Cerebellar nuclear complex (tissue), 1 donor: ENCODE results near the gene POLR3C.

ENCODE experiments used
- DNase-seq, 2 experiments: peaks; one replicate each; lab custom pipeline; 2025; lab: John Stamatoyannopoulos, UW

Gene POLR3C

DNA sequence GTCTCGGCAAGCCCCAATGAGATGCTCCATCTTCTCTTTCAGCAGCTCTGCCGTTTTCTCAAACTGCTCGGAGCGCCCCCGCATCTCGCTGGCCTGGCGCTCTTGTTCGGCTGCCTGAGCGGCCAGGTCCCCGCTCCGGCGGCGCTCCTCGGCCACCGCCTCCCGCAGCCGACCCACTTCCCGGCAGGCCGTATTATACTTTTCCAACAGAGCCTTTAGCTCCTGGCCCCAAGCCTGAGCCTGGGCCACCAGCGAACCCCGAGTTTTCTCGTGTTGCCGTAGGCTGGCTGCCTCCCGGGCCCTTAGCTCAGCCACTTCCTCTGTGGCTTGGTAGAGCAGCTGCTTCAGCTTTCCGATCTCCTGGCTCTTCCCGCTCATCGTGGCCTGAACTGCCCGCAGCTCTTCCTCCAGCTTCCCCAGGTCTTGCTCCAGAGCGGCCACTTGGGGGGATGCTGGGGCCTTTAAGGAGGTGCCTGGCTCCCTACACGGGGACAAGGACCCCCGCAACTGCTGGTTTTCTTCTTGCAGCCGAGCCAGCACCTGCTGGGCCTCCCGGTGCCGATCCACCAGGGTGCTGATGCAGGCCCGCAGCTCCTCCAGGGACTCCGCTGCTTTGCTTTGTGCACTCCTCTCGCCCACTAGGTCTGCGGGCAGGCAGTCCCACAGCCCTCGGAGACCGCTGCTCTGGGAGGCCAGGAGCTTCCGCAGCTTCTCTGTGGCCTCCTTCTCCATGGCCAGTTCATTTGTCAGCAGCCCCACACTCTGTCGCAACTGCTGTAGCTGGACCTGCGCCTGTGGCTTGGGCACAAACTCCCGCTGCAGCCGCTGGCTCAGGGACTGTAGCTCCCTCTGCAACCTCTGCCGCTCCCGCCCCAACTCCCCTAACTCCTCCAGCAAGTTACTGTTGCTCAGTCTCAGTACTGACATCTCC, 48.3 kb downstream of the POLR3C start:
- DNase-seq, result peak in 1 of 2 experiments; percentile 29

DNA sequence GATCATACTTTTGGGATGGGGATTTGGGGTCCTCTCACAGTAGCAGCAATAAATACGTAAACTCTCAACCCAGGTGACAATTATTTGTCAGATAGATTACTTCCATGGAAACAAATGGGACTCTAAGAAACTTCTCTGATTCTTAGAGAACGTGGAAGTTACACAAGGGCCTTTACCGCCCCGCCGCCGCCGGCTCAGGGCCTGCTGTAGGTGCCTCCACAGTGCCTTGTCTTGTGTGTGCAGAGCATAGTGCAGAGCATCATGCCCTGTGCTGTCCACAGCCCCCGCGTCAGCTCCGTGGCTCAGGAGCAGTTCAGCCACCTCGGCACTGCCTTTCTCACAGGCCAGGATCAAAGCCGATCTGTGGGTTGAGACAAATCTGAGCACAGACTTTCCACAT, 50.6 kb downstream of the POLR3C start:
- DNase-seq, result no peak

DNA sequence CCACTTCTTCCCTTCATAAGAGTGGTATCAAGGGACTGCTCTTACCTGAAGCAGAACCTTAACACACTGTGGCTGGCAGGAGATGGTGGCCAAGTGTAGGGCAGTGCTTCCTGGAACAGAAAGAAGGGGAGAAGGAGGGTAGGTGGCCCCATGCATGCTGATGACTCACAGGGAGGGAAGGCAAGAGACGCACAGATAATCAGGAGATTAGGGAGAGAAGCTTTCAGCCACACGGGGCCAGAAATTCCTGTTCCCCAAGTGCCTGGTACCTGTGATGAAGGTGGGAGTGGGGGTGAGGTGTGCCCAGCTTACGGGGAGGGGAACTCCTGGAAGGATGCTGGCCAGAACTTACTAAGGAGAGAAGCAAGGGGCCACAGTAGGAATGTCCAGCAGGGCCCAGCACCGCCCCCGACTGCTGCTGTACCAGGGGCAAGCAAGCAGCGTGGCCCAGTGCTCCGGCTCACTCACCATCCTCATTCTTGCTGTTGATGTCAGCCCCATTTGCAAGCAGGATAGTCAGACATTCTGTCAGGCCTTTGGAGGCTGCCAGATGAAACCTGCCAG, 54.0 kb downstream of the POLR3C start:
- DNase-seq, result no peak

DNA sequence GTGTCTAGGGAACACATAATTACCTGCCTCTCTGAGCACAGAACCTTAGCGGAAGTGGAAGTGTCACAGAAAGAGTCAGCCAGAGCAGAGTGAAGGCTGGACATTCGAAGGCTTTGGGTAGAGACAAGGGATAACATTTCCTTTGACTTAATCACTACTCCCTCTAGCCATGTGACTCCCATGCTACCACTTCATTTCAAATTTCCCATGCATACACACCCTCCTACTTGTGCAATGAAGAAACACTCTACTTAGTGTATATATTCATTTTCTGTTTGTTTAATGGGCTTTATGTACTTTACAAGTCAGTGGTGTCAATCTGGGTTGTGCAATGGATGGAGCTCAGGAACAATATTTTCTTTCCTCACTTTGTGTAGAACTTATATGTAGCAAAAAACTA, 54.7 kb downstream of the POLR3C start:
- no peak for DNase-seq

DNA sequence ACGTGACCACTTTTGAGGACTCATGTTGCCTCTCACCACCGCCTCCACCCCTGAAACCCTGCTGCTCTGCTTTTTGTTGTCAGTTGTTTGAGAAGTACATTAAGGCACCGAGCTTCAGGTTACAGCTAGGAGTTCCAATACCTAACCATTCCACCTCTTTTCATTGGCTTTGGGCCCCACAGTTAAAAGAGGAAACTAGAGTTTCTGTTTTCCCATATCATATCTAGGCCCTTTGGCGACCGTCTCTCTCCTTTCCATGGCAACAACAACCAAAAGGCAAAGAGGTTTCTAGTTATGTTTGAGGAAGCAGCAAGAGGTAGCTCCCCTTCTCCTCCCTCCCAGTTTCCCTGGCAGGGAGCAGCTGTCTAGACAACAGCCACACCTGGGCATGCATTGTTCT, 55.8 kb downstream of the POLR3C start:
- DNase-seq, result no peak

DNA sequence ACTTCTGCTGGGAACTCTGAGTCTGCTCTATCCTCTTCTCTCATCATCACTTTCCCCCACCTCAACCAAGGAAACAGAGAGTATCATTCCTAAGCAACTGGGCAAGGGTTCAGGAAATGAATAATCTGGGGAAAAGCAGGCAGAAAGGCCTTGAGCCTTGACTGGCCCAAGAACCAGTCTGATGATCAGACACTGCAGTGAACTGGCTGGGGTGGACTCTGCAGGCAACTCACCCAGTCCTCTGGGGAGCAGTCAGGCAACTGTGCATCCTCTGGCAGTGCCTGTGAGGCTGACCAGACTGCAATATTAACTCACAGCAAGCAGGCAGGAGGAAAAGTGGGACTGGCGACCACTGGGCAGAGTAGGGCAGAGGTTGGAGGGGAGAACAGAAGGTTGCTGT, 60.7 kb downstream of the POLR3C start:
- DNase-seq, result no peak

DNA sequence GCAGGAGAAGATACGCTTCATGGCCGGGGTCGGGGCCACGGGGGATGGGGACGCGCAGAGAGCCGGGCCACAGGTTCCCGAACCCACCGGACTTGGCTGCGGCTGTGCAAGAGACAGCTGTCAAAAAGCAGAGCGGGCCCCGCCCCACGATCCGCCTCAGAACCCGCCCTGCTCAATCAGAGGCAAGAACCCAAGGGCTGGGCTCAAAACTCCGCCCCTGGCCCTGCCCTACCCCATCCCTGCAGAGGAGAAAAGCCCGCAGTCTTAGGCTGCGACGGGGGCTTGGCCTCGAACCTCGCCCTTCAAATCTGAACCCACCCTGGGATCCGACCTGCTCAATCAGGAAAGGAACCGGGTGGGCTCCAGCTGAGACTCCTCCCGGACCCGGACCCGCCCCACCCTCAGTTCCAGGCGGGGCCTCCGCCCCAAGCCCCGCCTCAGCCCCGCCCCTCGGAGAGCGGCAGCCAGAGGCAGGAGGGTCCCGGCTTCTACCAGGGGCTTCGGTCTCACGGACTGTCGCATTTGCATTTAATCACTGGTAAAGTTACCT, 61.8 kb downstream of the POLR3C start, which contains the start of gene ANKRD35:
Gene ANKRD35 (minus strand): TSS at position 129 of the 550 bp plus-strand sequence. CDS start 108 bp downstream, at position 21.
- DNase-seq, result peak in 1 of 2 experiments; percentile 65

DNA sequence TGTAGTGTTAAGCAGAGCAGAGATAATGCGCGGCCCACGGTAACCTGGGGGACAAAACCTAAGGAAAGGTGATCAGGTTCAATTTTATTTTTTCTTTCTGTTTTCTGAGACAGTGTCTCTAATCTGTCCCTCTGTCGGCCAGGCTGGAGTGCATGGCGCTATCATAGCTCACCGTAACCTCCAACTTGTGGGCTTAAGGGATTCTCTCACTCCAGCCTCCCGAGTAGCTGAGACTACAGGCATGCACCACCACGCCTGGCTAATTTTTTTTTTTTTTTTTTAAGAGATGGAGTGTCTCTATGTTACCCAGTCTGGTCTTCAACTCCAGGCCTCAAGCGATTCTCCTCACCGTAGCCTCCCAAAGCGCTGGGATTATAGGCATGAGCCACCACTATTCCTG, 62.4 kb downstream of the POLR3C start:
- no peak for DNase-seq

DNA sequence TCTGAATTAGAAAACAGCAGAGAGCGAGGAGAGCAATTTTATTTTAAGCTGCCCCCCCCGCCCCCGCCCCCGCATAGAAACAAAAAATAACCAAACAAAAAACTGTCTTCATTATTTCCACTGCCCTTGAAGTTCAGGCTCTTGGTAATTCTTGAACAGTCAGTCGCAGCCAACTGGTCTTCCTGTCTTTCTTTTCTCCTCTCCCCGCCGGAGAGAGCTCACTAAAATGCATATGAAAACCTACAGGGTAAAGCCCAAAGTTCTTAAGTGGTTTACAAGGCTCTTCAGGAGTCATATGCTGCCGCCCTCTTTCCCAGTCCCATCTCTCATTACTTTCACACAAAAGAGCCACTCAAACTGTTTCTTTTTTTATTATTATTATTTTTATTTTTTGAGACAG, 62.8 kb downstream of the POLR3C start:
- DNase-seq, result no peak

DNA sequence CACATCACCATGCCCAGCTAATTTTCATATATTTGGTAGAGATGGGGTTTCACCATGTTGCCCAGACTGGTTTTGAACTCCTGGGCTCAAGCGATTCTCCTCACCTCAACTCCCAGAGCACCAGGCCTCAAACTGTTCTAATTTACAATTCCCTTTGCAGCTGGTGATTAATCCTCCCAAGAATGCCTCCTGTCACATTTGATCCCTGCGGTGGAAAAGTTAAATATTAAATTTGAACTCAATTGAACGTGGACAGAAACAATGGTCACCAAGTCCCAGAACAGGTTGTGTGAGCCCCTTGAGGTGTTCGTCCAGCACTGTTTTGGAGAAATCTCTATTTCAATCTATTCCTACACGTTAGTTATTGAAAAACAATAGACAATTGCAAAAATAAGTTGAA, 63.6 kb downstream of the POLR3C start:
- no peak for DNase-seq

DNA sequence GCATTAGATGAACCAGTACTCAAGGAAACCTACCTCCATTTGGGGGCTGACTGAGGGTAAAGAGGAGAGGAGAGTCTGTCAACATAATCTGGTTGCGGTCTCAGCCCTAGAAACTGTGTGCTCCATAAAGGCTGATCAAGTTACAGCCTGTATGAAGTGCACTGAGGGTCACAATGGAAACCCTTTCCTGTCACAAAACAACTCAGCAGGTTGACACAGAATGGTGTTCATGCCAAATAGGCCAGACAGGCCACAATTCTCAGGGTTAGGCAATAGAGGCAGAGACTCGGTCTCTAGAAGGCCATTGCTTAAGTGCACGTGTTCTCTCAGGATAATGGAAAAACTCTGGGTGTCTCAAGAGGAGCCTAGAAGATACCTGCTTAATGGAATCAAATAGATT, 65.7 kb downstream of the POLR3C start:
- no peak for DNase-seq

DNA sequence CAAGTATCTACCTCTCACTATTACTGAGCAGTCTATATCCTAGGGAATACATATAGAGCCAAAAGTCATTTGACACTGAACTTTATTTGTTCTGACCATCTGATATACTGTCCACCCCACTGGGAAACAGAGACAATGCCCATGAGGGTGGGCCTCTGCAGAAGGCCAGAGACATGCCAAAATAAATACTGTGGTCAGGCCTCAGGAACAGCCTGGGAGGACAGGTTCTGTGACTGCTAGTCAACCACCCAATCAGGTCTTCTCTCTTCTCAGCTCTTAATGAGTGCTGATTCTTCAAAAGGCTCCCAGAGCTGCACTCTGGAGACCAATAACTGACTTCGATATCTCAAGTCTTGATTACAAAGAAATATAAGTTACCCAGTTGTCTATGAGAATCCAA, 67.1 kb downstream of the POLR3C start:
- no peak for DNase-seq

DNA sequence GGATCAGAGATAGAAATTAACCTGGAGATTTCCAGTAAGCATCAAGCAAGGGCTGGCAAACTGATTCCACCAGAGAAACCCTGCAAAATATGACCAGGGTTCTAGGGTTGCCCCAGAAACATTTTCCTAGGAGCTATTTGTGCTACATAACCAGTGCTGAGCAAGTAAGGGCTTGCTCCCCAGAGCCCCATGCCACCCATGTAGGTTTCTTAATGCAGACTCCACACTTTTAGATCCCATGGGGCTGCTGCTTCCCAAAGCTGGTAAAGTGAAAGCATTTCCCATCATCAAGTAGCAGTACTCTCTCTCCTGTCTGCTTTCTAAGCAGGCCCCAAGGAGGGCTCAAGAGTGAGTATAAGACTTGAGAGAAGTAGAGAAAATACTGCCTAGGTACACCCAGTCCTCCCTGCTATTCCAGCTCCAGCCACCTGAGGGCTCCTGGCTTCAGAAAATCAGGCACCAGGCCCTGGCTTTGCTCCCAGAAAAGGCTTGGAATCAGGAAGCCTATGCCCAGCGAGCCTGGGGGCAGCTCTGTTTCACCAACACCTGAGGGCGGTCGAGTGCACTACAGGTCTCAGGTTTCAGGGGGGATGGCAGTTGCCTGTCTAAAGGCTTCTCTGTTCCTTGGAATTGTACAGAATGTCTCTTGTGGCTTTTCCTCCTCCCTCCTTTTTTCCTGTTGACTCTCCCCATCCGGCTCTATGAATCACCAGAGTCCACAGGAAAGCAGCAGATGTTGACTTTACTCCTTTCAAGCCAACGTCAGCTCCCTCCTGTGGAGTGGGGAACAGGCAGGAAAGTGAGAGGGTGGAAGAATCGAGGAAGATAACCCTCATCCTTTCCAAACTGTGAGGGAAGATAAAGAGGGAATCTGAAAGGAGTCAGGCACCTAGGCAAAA, 67.8 kb downstream of the POLR3C start:
- DNase-seq, result peak; percentile 75 to 91

DNA sequence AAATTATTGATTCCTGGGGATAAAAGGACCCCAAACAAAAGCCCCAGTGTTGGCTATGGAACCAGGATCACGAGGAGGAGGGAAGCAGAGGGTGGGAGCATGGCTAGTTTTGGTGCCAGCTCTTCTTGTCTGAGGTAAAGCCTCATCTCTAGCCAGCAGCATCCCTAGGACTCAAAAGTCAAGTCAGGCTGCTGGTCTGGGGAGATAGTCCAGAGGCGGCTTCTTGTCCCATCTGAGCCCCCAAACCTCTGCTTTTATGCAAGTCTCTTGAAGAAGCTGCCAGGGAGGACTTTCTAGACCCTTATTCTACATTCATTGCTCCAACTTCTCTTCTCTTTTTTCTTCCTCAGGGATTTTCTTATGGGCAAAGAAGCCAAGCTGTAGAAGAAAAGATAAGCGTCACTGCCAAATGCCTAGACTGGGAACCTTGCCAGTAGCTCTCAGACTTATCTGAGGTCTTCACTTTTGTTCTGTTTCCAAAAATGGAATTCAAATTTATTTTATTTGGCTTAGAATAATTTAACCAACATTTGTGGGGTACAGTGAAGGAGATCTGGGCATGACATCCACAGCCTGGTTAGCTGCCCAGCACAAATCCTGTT, 68.6 kb downstream of the POLR3C start:
- no peak for DNase-seq

DNA sequence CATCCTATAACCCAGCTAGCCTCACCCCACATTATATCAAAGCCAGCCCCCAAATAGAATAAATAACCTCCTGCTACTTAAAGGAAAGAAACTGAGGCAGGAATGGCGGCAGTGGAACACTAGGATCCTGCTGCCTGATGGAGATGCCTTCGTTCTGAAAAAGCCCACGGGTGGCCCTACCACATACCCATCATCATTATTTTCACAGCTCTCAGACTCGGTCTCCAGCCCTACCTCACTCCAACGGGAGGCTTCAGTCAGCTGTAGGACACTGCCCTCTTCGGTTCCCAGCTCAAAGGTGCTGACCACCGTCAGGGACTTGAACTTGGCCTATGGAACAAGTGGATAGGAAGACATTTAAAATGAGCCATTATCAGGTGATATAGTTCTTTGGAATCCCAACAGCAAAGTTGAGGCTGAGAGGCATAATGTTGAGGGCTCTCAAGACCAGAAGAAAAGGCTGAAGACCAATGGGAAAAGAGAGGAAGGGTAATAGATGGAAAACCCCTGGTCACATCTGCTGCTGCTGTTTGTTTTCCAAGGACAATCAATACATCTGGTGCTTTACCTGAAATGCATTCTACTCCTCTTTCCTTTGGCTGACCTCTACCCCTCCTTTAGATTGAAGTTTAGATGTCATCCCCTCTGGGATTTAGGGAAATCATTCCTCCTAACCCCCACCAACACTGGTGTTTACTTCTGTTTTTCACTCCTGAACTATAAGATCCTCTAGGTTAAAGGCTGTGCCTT, 69.5 kb downstream of the POLR3C start:
- DNase-seq, result no peak
